ENCODE measurements around the gene ADAMTS12.

The ADAMTS12 gene

GRCh38 chr5:33840927-33841547 is 50.8 kb downstream of the ADAMTS12 start:
- no peak for DNase-seq

- no peak for DNase-seq
Observed at GRCh38 chr5:33837301-33837700, 54.5 kb downstream of the ADAMTS12 start.

GRCh38 chr5:33834334-33834733 is 57.5 kb downstream of the ADAMTS12 start:
- DNase-seq = no peak

GRCh38 chr5:33833237-33833575 is 58.6 kb downstream of the ADAMTS12 start:
- DNase-seq = no peak

GRCh38 chr5:33832404-33833236 is 59.2 kb downstream of the ADAMTS12 start:
- DNase-seq = no peak

- no peak for DNase-seq
Observed at GRCh38 chr5:33831041-33831440, 60.7 kb downstream of the ADAMTS12 start.

- DNase-seq = no peak
Observed at GRCh38 chr5:33829430-33829829, 62.4 kb downstream of the ADAMTS12 start.

- no peak for DNase-seq
Observed at GRCh38 chr5:33828626-33829308, 63.0 kb downstream of the ADAMTS12 start.

GRCh38 chr5:33827885-33828284 is 63.9 kb downstream of the ADAMTS12 start:
- DNase-seq = no peak

- no peak for DNase-seq
Observed at GRCh38 chr5:33827018-33827707, 64.6 kb downstream of the ADAMTS12 start.

- no peak for DNase-seq
Observed at GRCh38 chr5:33824516-33825195, 67.1 kb downstream of the ADAMTS12 start.

GRCh38 chr5:33817301-33817700 is 74.5 kb downstream of the ADAMTS12 start:
- no peak for DNase-seq

- no peak for DNase-seq
Observed at GRCh38 chr5:33816791-33817190, 75.0 kb downstream of the ADAMTS12 start.

GRCh38 chr5:33812746-33813145 is 79.0 kb downstream of the ADAMTS12 start:
- DNase-seq = no peak

GRCh38 chr5:33810491-33811120 is 81.2 kb downstream of the ADAMTS12 start:
- no peak for DNase-seq

- no peak for DNase-seq
Observed at GRCh38 chr5:33809936-33810335, 81.9 kb downstream of the ADAMTS12 start.

GRCh38 chr5:33808699-33809098 is 83.1 kb downstream of the ADAMTS12 start:
- no peak for DNase-seq

GRCh38 chr5:33807771-33808170 is 84.0 kb downstream of the ADAMTS12 start:
- no peak for DNase-seq

- DNase-seq = no peak
Observed at GRCh38 chr5:33806738-33807442, 84.9 kb downstream of the ADAMTS12 start.

GRCh38 chr5:33801292-33801691 is 90.5 kb downstream of the ADAMTS12 start:
- DNase-seq = no peak

GRCh38 chr5:33800241-33800950 is 91.4 kb downstream of the ADAMTS12 start:
- no peak for DNase-seq
